Activated T-cell treated with anti-CD3 and anti-CD28 coated beads for 4 hours (primary cell): ENCODE data around the gene CHST14.
"Not testable (repeated sequence)": the region's sequence is repeated elsewhere in the genome, so short reads cannot be mapped to it uniquely, and the experiment has no call there.

Source experiments
- DNase-seq: peaks from one replicate; pipeline ENCODE4 v3.0.0-alpha.2; 2020

Gene CHST14

GRCh38 chr15:40441565-40442531 is 28.9 kb upstream of the CHST14 start:
- no peak for DNase-seq

GRCh38 chr15:40443255-40443654 is 27.5 kb upstream of the CHST14 start:
- no peak for DNase-seq

GRCh38 chr15:40443846-40444245 is 26.9 kb upstream of the CHST14 start:
- DNase-seq: no peak

GRCh38 chr15:40444736-40445135 is 26.0 kb upstream of the CHST14 start:
- no peak for DNase-seq

GRCh38 chr15:40445421-40445922 is 25.3 kb upstream of the CHST14 start:
- DNase-seq: no peak

- no peak for DNase-seq
Observed at GRCh38 chr15:40446144-40446543, 24.6 kb upstream of the CHST14 start.

- DNase-seq: no peak
Observed at GRCh38 chr15:40448354-40448753, 22.4 kb upstream of the CHST14 start.

GRCh38 chr15:40449275-40449674 is 21.5 kb upstream of the CHST14 start:
- no peak for DNase-seq

GRCh38 chr15:40450047-40450446 is 20.7 kb upstream of the CHST14 start:
- no peak for DNase-seq

GRCh38 chr15:40451527-40452158 is 19.1 kb upstream of the CHST14 start:
- no peak for DNase-seq

GRCh38 chr15:40452296-40453090 is 18.3 kb upstream of the CHST14 start:
- no peak for DNase-seq

GRCh38 chr15:40453941-40454340 is 16.8 kb upstream of the CHST14 start:
- DNase-seq: not testable (repeated sequence)

- DNase-seq: no peak
Observed at GRCh38 chr15:40454904-40455391, 15.8 kb upstream of the CHST14 start.

- DNase-seq: no peak
Observed at GRCh38 chr15:40456299-40456712, 14.5 kb upstream of the CHST14 start.

GRCh38 chr15:40456738-40457137 is 14.0 kb upstream of the CHST14 start:
- no peak for DNase-seq

GRCh38 chr15:40458495-40459371 is 12.1 kb upstream of the CHST14 start:
- no peak for DNase-seq

GRCh38 chr15:40459391-40460015 is 11.3 kb upstream of the CHST14 start:
- DNase-seq: no peak

- DNase-seq: no peak
Observed at GRCh38 chr15:40460404-40460803, 10.4 kb upstream of the CHST14 start.

GRCh38 chr15:40461958-40462357 is 8.8 kb upstream of the CHST14 start:
- DNase-seq: no peak

GRCh38 chr15:40463279-40463678 is 7.5 kb upstream of the CHST14 start:
- no peak for DNase-seq

GRCh38 chr15:40463886-40464545 is 6.8 kb upstream of the CHST14 start:
- DNase-seq: no peak
